GM20431 (cell line): Measurements from ENCODE around the gene FOXRED2.
"Not testable (repeated sequence)": the region's sequence is repeated elsewhere in the genome, so short reads cannot be mapped to it uniquely, and the experiment has no call there.

Experiments
- in situ Hi-C: fragments of 300-500 bp; cut with MseI, MboI; formaldehyde crosslinking; loops from one replicate; pipeline ENCODE4 v1.15.0; 2020; ENCODE audit warnings: low sequenced_read_pairs; ENCODE audit not compliant: unreplicated experiment

Gene FOXRED2

DNA sequence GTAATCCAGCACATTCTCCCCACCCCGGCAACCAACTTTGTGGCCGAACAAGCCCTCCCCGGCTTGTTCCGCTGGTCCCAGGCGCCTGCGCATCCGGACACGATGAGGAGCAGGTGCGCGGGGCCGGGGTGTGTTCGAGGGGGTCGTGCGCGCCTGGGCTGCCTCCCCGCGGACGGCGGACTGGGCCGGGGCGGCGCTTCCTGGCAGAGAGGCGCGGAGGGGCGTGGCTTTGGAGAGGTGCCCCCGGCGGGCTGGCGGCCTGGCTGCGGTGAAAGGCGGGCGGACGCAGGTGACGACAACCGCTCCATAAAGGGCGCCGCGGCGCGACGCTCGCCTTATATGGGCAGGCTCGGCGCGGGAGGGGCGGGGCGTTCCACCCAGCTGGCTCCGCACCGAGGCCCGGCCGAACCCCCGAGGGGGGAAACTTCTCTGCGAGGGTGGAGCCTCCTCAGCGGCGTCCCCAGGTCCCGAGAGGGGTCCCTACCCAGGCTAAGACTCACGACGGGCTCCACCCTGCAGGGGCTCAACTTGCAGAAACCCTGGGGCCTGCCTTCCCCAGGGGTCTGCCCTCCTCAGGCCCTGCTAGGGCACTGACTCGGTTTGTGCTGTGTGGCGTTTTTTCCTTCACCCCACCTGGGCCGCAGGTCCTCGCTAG lies 51.8 kb downstream of the FOXRED2 start:
- in situ Hi-C loops = no loop called here

DNA sequence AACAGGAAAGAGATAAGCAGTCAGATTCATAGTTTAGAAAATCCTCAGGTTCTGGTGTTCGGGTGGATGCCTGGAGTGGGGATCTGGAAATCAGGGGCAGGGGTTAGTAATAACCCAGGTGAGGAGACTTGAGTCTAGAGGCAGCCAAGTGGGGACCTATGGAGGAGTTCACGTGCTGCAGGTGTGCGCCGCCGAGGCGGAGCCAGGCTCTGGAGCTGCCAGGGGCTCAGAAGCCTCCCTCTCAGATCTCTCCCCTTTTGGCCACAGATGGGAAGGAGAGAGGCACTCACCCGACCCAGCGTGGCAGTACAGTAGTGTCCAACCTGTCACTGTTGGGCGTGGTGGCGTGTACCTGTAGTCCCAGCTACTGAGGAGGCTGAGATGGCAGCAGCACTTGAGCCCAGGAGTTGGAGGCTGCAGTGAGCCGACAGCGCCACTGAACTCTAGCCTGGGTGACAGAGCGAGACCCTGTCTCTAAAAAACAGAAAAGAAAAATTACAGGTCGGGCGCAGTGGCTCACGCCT lies 52.9 kb downstream of the FOXRED2 start:
- in situ Hi-C loops = no loop called here

DNA sequence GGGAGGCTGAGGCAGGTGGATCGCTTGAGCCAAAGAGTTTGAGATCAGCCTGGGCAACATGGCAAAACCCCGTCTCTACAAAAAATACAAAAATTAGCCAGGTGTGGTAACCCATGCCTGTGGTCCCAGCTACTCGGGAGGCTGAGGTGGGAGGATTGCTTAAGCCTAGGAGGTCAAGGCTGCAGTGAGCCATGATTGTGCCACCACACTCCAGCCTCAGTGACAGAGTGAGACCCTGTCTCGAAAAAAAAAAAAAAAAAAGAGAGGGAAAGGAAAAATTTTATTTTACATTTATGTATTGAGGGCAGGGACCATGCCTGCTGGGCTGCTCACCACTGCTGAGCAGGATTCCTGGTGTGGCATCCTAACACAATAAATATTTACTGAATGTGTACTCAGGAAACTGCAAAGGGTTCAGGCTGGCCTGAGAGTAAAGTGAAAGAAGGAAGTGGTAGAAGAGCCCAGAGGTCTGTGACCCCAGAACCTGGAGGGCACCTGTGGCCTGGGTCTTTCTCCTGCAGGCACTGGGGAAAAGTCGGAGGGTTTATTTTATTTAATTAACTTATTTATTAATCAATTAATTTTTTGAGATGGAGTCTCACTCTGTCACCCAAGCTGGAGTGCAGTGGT lies 53.7 kb downstream of the FOXRED2 start:
- in situ Hi-C loops = not testable (repeated sequence)

DNA sequence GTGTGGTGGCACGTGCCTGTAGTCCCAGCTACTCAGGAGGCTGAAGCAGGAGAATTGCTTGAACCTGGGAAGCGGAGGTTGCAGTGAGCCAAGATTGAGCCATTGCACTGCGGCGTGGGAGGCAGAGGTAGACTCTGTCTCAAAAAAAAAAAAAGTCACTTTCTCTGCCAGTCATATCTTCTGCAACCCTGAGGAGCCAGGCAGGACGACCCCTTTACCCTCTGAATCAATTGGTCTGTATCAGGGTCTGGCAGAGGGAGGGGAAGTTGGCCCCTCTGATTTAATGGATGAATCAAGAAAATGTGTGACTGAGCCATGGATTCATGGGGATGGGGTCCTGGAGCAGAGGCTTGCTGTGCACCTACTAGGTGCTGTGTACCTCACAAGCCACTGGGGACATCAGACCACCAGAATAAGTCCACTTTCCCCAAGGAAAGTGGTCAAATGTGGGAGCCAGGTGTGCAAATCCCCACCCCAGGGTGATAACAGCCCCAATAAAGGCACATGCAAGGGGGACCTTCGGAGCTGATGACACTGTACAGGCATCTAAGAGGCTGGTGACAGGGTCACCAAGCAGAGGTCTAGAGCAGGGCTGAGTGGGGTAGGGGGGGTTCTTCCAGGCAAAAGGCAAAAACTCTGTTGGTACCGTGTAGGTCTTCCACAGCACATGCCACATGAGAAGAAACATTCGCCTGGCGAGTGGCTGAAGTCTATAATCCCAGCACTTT lies 54.4 kb downstream of the FOXRED2 start:
- in situ Hi-C loops = no loop called here

DNA sequence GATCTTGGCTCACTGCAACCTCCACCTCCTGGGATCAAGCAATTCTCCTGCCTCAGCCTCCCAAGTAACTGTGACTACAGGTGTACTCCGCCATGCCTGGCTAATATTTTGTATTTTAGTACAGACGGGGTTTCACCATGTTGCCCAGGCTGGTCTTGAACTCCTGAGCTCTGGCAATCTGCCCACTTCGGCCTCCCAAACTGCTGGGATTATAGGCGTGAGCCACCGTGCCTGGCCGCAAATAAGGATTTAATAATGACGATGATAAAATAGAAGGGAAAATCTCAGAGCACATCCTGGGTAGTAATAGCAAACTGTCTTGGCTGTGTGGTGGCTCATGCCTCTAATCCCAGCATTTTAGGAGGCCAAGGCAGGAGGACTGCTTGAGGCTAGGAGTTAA lies 55.9 kb downstream of the FOXRED2 start:
- in situ Hi-C loops = not testable (repeated sequence)

DNA sequence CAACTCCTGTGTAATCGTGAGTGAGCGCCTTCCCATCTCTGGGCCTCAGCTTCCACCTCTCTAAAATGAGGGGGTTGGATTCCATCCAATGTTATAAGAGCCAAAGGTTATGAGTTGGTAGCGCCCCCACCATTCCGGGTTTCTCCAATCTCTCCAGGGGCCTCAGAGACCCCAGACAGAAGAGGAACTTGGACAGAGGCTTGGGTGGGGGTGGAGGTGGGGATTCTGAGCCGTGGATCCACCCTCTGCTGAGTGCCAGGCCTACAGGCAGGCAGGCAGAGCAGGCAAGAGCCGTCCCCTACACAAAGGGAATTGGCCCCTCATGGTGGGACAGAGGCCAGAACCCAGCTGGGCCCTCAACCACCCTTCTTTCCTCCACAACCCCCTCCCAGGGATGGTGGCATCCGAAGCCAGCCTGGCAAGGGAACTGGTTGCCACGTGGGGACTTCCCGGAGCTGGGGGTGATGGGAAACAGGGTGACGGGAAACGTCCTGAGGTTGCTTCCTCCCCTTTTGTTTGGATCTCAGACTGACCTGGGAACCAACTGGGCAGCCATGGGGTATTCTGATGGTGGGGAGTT lies 57.2 kb downstream of the FOXRED2 start:
- in situ Hi-C loops = no loop called here

- in situ Hi-C loops = no loop called here
Measured at GRCh38 chr22:36447632-36448031, 59.2 kb downstream of the FOXRED2 start.

- in situ Hi-C loops = no loop called here
Measured at GRCh38 chr22:36445158-36445668, 61.6 kb downstream of the FOXRED2 start.

GRCh38 chr22:36443198-36443770 lies 63.6 kb downstream of the FOXRED2 start:
- in situ Hi-C loops = no loop called here

DNA sequence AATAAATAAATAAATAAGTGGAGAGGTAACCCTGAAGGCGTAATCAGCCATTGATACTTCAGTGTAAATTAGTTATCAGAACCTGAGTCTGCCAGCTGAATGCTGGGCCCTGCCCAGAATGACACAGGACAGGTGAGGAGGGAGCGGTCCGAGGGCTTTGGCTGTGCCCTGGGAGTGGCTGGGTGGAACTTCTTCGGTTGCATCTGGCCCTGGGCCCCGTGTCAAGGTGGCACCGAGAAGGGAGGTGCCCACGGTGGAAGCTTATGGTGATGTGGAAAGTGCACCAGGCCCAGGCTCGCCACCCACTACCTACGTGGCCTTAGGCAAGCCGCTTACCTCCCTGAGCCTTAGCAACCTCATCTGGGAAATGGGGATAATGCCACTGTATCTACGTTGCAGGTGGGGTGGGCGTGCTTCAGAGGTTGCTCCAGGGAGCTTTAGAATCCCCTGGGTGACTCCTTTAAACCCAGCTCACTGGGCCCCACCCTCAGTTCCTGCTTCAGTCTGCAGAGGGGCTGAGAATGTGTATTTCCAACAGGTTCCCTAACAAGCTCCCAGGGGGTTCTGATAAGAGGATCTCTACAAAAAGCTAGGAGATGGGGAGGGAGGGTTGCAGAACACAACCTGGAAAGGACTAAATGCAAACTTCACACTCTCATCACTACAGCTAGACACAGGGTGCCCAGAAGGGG lies 64.2 kb downstream of the FOXRED2 start:
- in situ Hi-C loops = no loop called here

GRCh38 chr22:36440429-36441002 lies 66.3 kb downstream of the FOXRED2 start:
- in situ Hi-C loops = no loop called here

DNA sequence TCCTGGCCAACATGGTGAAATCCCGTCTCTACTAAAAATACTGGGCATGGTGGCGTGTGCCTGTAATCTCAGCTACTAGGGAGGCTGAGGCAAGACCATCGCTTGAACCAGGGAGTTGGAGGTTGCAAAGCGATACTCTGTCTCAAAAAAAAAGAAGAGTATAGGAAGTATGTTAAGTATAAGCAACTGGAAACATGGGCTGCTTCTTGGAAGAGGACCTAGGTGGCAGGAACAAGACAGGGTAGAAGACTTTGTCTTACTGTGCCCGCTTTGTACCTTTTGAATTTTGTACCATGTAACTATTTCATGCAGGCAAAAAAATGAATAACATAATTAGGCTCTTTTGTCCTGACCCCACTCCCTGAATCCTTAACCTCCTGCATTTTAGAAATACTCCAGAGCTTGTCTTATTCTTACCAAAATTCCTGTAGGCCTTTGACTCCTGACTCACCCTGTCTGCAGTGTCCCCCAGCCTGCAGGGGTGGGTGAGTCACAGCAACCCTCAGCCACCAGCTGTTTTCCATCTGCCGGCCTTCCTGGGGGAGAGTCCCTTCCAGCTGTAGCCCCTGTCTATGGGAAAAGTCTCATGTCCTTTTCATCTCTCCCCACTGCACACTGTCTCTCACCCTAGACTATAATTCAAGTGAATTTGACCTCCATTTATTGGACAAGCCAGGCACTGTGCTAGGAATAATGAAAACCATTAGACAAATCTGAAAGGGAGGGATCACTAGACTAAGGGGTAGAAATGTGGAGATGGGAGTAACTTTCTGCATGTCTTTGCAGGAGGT lies 67.2 kb downstream of the FOXRED2 start:
- in situ Hi-C loops = no loop called here
